DMS53 (cell line): ENCODE data around the gene PLA2G12A.
A peak's percentile ranks its signal among the peaks of the same experiment; 100 is the strongest.
"Not testable (repeated sequence)": the region's sequence is repeated elsewhere in the genome, so short reads cannot be mapped to it uniquely, and the experiment has no call there.

Experiments used
- DNase-seq: peaks from one replicate; lab custom pipeline; 2025; lab: John Stamatoyannopoulos, UW

Gene PLA2G12A

DNA sequence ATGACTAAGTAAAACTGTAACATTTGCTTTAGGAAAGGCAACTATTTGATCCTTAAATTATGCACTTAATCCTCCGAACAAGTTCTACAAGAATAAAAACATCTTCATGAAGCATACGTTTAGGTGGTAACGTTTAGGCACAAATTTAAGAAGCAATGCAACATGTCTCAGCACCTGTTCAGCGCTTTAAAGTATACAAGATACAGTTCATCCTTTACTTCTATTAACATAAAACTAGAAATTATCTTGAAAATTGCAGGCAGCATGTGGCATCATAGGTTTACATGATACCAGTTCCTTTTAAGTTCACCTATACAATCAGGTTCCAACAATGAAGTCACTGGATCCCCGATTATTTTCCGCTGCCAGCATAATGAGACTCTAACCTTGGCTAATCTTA, 1.5 kb downstream of the PLA2G12A start:
- peak; percentile 5 for DNase-seq

DNA sequence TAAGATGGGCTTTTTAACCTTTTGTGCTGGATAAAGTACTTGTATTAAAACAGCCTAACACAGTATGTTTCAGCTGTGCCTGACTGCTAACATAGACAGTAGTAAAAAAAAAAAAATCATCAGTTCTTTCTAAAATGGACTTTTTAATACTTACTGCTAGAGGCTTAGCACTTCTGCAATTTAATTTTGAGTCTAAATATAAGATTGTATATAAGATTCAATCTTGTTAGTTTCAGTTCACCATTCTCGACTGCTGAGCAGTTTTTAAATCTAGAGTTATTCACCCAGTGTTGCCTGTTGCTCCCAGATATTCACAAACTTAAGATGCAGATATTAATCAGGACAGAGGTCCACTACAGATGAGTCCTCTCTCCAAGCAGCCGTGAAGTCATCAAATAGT, 6.8 kb downstream of the PLA2G12A start:
- DNase-seq = no peak

DNA sequence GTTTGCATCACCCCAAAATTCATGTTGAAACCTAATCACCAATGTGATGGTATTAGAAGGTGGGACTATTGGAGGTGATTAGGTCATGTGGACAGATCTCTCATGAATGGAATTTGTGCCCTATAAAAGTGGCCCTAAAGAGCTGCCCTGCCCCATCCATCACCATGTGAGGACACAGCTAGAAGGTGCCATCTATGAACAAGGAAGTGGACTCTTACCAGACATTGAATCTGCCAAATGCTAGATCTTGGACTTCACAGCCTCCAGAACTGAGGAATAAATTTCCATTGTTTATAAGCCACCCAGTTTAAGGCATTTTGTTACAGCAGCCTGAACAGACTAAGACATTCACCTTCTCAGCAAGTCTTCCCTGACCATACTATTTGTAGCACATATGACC, 7.5 kb downstream of the PLA2G12A start:
- DNase-seq = no peak

DNA sequence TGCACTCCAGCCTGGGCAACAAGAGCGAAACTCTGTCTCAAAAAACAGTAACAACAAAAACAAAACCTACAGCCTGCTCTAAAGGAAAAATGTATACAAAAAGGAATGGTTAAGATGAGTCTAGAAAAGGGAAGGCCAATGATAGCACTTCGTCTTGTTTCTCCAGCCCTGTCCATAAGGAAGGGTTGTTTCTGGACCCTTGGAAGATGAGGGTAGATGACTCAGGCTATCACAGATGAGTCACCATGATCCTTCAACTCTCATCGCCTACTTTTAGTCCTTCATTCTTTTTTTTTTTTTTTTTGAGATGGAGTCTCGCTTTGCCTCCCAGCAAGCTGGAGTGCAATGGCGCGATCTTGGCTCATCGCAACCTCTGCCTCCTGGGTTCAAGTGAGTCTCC, 8.8 kb downstream of the PLA2G12A start:
- peak; percentile 5 for DNase-seq

DNA sequence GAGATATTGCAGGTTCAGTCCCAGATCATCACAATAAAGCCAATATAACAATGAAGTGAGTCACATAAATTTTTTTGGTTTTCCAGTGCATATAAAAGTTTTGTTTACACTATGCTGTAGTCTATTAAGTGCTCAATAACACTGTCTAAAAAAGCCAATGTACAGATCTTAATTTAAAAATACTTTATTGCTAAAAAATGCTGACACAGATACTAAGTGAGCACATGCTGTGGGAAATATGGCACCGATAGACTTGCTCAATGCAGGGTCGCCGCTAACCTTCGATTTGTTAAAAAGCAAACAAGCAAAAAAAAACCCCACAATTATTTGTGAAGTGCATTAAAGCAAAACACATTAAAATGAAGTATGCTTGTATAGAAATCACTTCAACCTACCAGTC, 10.3 kb downstream of the PLA2G12A start:
- no peak for DNase-seq

DNA sequence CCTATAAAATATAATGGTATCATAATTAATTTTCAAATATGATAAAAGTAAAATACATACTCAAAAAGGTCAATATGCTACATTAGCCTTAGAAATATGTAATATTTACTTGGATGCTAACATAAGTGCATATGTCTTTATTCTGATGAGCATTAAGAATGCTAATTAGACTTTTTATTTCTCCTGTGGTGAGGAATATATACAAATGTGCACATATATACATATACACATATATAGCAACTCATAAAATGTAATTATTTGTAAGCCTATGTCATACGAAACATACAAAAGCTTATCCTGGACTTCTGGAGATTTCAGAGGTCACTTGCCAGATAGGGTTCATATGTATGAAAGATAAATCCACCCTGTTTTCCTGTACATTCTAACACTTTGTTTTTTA, 11.1 kb downstream of the PLA2G12A start:
- DNase-seq = no peak

DNA sequence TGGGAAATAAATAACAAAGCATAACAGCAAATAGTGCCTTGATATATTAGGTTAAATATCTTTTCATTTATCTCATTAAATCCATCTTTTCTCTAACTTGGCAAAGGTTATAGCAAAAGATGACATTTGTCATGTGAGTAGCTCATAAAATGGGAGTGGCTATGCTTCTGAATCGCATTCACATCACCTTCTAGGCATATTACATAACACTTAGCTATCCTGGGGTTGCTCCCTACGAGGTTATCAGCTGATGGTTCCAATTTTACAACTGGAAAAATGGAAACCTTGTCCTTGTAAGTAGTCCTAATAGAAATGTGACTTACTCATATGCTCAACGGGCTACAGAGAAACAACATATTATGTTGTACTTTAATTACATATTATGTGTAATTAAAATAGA, 16.4 kb downstream of the PLA2G12A start:
- DNase-seq = no peak

DNA sequence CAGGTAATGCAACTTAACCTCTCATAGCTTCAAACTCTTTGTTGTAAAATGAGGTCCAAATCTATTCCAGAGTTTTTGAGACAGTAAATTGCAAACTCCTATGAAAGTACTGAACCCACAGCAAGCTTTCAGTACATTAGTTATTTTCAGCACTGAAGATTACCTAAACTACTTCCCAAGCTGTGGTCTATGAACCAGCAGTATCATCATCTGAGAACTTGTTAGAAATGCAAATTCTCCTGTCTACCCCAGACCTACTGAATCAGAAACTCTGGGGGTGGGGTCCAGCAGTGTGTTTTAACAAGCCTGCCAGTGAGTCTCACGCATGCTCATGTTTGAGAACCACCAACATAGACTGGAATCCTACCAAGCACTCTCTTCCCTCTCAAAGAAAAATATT, 20.9 kb downstream of the PLA2G12A start:
- no peak for DNase-seq

DNA sequence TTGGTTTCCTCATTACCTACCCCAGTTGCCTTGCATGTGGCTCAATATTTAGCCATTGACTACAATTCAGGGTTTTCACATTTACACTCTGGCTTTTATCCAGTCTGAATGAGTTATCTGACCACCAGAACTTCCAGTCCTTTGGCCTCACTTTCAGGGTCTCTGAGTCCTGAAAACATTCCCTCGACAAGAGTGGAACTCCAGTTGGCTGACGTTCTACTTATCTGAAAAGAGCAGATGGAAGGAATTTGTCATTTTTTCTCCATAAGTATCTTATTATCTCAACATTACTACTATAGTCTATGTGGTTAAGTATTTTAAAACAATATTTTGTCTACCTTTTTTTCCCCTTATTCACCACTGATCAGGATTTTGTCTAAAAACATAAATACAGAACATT, 21.4 kb downstream of the PLA2G12A start:
- no peak for DNase-seq

DNA sequence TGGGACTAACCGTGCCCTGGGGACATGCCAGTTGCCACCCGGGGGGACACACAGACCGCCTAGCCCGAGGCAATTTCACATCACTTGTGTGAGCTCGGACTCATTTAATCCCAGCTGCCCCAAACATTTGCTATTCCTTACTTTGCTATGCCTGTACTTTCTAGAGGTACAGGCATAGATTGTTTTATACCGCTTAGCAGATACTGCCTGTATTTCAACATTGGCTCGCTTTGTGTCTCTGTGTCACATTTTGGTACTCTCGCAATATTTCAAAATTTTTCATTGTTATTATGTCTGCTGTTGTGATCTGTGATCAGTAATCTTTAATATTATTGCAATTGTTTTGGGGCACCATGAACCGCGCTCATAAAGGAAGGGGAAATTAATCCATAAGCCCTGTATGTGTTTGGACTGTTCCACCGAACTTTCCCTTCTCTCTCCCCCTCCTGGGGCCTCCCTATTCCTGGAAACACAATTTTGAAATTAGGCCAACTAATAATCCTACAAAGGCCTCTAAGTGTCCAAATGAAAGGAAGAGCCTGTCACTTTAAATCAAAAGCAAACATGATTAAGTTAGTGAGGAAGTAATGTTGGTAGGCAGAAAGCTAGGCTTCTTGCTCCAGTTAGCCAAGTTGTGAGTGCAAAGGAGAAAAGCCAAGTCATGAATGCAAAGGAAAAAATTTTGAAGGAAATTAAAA, 26.1 kb downstream of the PLA2G12A start:
- DNase-seq = peak; percentile 37

DNA sequence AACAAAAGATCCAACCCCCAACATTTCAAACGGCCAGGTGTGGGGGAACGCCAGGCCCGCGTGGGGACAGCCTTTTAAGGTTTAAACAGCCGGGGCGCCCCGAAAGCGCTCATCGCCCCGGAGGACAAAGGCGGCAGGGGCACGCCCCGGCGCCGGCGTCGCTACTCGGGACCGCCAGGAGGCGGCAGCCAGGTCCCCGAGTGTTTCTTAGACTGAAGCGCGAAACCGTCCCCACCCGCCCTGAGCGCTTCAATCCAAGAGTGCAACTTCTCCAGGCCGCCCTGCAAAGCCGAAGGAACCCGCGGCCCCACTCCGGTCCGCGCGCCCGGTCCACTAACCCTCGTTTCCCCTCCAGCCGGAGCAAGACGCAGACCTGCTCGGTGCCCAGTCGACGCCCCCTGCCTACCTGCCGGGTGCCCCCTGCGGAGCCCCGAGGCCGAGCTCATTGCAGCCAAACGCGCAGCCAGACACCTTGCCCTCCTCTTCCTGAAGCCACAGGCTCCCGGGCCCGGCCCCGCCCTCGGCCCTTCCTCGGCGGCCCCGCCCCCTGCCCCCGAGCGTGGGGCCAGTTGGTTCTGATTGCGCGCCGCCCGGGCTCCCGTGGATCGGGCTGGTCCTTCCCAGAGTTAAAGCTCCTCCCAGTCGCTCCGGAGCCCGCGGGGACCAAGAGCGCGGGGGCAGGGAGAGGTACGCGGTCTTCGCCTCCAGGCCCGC, 26.8 kb downstream of the PLA2G12A start, which contains the start of gene CASP6:
CASP6 (minus strand) TSS at position 496 of the 714 bp plus-strand sequence; CDS start at position 446, 50 bp downstream.
- DNase-seq = peak; percentile 86

DNA sequence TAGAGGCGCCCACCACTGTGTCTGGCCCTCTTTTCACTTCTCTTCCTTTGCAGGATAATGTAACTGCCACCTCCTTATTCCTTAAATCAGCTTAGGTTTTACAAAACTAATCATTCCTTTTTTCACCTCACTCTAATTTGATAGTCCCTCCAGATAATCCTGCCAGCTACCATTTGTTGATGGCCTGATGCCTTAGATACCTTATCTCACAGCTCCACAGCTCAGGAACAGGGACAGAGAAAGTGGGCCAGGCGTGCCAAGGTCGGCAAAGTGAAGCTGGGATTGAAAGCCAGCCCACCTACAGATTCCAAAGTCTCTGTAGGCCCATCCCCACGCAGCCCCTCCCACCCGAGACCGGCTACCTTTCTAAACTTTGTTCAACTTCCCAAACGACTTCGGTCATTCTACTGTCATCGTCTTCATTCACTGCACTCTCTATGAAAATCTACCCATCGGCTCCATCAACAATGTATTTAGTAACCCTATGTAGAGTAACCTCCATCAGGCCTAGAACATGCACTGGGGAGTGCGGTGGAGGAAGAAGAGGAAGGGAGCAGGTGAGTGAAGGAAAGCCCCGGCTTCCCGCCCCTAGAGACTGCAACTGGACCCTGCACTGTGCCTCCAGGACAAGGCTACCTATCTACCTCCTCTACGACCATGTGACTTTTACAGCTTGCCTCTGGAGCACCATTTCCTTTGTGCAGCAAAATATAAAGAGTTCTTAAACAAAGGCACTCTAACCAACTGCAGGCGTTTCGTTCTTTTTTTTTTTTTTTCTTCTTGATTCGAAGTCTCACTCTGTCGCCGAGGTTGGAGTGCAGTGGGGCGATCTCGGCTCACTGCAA, 28.1 kb downstream of the PLA2G12A start:
- peak; percentile 18 for DNase-seq

DNA sequence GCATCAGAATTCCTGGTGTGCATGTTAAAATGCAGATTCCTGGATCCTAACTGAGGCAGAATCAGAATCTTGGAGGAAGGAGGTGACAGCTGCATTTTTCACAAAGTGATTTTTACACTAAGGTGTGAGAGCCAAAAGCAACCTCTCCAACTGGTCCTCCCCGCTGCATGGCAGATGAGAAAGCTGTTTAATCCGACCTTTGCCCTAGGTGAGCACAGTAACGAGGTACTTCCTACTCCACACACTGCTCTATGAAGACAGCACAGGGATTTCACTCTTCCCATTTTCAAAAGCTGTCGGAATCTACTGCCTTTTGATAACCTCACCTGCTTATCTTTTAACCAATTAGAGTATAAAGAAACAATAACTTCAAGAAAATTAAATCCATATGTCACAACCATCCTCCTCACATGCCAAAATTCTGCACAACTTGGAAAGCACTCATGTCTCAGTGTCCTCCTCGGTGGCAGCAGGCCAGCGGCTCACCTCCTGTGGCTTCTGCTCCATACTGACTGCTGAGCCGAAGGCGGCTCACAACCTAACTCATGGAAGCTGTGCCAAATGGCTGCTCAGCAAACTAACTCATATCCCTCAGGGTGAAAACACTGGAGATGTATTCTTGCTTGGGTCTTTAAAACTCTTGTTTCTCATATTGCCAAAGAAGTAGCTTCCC, 30.2 kb downstream of the PLA2G12A start:
- DNase-seq = peak; percentile 11

DNA sequence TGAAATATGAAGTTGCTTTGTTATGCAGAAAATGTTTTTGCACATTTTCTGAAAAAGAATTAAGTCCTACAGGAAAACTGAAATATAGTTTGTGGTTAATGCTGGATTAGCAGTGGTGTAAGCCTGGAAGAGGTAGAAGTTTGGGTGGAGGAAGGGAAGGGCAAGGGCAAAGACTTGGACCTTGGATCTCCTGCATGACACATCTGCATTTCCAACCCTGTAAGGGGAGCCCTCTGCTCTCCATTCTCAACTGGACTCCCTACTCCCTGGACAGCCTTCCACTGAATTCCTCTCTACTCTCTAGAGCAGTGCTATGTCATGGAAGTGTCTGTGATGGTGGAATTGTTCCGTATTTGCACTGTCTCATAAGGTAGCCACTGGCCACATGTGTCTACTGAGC, 31.2 kb downstream of the PLA2G12A start:
- no peak for DNase-seq

DNA sequence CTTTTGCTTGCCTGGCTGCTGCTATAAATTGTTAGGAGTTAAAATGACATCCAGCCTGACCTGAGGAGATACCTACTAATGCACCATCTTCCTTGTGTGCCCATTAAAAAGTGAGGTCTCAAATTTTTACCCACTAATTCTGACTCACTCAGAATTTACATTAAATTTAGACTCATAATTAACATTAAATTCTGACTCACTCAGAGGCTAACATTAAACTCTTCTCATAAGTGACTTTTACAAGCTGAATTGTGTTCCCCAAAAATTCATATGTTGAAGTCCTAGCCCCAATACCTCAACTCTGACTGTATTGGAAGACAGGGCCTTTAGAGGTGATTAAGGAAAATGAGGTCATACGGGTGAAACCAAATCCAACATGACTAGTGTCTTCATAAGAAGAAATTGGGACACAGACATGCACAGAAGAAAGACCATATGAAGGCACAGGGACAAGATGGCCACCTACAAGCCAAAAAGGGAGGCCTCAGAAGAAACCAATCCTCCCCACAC, 38.4 kb downstream of the PLA2G12A start:
- no peak for DNase-seq

DNA sequence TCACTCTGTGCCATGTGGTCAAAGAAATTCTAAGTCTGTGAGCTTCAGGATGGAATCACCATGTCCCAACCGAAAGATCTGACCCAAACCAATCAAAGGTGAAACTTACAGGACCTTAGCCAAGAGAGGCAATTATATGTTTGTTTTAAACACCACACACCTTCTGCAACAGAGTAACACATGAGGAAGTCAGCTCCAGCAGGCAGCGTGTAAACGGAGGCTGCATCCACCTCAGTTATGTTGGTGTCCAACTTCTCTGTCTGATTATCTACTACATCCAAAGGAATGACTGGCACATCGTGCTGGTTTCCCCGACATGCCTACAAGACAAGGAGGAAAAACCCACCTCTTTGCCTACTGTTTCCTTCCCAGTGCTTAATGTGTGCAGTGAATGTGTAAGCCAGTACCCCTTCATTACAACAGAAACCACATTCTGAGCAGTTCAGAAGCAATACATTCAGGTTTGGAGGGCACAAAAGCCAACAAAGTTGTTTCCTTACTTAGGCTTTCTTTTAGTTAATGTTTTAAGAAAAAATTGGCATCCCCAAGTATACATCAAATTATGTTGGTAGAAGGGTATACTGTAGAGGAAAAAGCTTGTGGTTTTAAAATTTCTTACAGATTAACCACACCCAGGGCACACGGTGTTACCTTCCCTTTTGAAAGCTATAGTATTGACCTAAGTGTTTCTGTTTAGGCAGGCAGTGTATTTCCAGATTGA, 39.0 kb downstream of the PLA2G12A start:
- DNase-seq = no peak

DNA sequence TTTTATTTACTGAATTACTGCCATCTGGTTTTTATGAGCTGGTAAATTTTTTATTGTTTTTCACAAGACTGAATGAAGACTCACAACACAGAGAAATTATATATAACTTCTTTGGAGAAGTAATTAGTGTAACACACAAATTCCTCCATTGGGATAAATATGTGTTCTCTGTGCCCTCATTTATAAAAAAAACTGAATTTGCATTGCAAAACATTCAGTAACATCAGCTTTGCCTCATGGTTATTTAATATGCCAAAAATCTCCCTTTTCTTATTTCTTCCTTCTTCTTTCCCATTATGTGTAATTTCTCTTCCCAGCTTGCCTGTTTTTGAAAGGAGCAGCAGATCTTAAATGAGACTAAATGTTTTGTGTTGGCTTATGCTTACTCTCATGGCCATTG, 45.1 kb downstream of the PLA2G12A start:
- DNase-seq = no peak

DNA sequence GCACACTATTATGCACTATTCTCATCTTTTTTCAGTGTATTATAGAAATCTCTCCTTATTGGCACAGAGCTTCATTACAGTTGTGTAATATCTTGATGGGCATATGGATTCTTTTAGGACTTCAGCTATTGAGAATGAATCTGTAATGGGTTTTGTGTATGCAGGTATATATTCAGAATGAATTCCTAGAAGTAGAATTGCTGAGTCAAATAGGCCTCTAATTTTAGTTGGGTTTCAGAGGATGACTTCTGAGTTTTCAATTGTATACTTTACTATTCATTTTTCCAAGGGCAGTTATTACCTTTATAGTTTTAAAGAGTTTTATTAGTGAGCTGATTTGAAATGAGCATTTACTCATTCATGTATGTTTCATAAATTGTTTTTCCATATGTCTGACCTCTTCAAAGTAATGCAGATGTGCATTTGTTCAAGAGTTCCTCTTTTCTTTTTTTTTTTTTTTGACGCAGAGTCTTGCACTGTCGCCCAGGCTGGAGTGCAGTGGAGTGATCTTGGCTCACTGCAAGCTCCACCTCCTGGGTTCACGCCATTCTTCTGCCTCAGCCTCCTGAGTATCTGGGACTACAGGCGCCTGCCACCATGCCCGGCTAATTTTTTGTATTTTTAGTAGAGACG, 46.1 kb downstream of the PLA2G12A start:
- no peak for DNase-seq

DNA sequence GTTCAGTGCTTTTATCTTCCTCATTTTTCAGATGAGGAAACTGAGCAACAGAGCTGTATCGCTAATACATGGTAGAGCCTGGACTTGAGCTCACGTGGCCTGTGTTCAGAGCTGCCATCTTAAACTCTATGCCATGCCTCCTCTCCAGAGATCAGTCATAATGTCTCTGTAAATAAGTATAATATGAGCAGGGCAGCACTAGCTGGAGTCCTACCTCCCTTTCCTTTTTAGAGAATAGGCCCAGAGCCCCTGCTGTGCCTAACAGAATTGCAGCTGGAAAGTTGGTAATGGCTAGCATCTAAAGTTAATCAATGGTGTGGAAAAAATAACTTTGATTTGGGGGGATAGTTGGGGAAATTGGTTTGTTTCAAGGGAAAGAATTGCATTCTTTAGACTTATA, 47.0 kb downstream of the PLA2G12A start:
- no peak for DNase-seq

DNA sequence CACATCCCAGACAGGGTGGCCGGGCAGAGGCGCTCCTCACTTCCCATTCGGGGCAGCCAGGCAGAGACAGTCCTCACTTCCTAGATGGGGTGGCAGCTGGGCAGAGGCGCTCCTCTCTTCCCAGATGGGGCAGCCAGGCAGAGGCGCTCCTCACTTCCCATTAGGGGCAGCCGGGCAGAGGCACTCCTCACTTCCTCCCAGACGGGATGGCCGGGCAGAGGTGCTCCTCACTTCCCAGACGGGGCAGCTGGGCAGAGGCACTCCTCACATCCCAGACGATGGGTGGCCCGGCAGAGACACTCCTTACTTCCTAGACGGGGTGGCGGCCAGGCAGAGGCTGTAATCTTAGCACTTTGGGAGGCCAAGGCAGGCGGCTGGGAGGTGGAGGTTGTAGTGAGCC, 50.9 kb downstream of the PLA2G12A start:
- DNase-seq = not testable (repeated sequence)

DNA sequence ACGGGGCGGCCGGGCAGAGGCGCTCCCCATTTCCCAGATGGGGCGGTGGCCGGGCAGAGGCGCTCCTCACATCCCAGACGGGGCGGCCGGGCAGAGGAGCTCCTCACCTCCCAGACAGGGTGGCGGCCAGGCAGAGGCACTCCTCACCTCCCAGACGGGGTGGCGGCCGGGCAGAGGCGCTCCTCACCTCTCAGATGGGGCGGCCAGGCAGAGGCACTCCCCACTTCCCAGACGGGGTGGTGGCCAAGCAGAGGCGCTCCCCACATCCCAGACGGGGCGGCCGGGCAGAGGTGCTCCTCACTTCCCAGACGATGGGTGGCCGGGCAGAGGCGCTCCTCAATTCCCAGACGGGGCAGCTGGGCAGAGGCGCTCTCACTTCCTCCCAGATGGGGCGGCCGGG, 51.4 kb downstream of the PLA2G12A start:
- DNase-seq = not testable (repeated sequence)
